Measurements from ENCODE around the gene RBM44. TPM values are rescaled to one million over a fixed set of nuclear protein-coding genes. Genes with fewer than 3 reads are reported as not detected.

RBM44 gene
- total RNA-seq, 4 donors from 2014 or later = 0.08 to 1.5 (median 0.20) TPM

DNA sequence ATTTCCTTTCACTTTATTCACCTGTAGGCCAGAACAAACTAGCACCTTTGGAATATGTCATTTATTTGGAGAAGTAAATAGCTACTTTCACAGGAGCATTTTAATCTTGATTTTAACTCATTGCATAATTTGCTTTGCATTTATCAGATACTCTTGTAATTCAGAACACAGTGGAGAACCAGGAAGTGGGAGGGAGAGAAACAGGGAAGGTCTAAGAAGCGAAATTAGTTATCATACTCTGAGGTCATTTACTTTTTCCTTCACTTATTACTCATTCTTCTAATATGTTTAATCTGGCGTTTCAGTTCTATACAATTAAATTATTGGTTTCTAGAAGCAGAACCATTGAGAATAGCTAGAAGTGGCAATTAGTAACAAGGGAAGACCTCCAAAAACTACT lies 20.7 kb downstream of the RBM44 start:
- no peak for TF ChIP-seq POLR2A (IDR thresholded peaks at IDR 0.05)
- TF ChIP-seq, protein P1, sequence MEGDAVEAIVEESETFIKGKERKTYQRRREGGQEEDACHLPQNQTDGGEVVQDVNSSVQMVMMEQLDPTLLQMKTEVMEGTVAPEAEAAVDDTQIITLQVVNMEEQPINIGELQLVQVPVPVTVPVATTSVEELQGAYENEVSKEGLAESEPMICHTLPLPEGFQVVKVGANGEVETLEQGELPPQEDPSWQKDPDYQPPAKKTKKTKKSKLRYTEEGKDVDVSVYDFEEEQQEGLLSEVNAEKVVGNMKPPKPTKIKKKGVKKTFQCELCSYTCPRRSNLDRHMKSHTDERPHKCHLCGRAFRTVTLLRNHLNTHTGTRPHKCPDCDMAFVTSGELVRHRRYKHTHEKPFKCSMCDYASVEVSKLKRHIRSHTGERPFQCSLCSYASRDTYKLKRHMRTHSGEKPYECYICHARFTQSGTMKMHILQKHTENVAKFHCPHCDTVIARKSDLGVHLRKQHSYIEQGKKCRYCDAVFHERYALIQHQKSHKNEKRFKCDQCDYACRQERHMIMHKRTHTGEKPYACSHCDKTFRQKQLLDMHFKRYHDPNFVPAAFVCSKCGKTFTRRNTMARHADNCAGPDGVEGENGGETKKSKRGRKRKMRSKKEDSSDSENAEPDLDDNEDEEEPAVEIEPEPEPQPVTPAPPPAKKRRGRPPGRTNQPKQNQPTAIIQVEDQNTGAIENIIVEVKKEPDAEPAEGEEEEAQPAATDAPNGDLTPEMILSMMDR (IDR thresholded peaks at IDR 0.05) = no peak
- no peaks in the 10 kb centered on the region for H3K36me3 ChIP-seq
- H3K9me3 ChIP-seq = no peaks in the 10 kb centered on the region
- 52 to 64% methylated on average over 2 of the region's 2 CpGs for WGBS, 2 donors
- H3K4me3 ChIP-seq = no peak overlapping the region
- intact Hi-C loops (cut with DNase I) = no loop called here
- H3K4me1 ChIP-seq = no peaks in the 10 kb centered on the region
- no peak for DNase-seq
- H3K27me3 ChIP-seq = no peaks in the 10 kb centered on the region
- H3K27ac ChIP-seq = no peak overlapping the region

- DNase-seq = no peak
- Histone ChIP-seq H3K4me3 (no peak overlapping the region), H3K27me3 (no peaks in the 10 kb centered on the region), H3K36me3 (no peaks in the 10 kb centered on the region), H3K4me1 (no peaks in the 10 kb centered on the region), H3K27ac (no peak overlapping the region), H3K9me3 (no peaks in the 10 kb centered on the region)
- no peak for TF ChIP-seq POLR2A (IDR thresholded peaks at IDR 0.05)
- TF ChIP-seq, protein P1 (IDR thresholded peaks at IDR 0.05) = no peak
- intact Hi-C loops (cut with DNase I) = no loop called here
- WGBS, 2 donors = 61 to 65% methylated on average over 2 of the region's 2 CpGs
Observed at GRCh38 chr2:237820421-237820820, 21.8 kb downstream of the RBM44 start.

DNA sequence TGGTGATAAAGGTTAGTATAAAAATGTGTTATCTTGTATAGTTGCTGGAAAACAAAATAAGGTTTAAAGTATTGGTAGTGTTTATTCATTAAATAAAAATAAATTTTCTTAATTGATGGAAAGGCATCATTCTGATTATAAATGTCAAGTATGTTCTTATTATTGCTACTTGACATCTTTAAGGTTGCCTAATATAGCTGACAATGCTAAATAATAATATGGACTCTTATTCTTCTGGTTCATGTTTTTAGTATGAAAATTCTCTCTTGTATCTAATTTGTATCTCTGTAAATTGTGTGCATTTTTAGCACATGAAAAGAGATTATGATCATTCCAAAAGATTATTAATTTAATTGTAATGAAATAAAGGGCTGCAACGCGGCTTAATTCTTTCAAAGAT lies 25.0 kb downstream of the RBM44 start:
- TF ChIP-seq POLR2A (IDR thresholded peaks at IDR 0.05) = no peak
- TF ChIP-seq, protein P1 (IDR thresholded peaks at IDR 0.05) = no peak
- no peak for DNase-seq
- H3K4me1 ChIP-seq = no peaks in the 10 kb centered on the region
- no peaks in the 10 kb centered on the region for H3K36me3 ChIP-seq
- no peak overlapping the region for H3K4me3 ChIP-seq
- H3K27me3 ChIP-seq = no peaks in the 10 kb centered on the region
- intact Hi-C loops (cut with DNase I) = no loop called here
- H3K27ac ChIP-seq = no peak overlapping the region
- 77 to 79% methylated on average over 2 of the region's 2 CpGs for WGBS, 2 donors
- no peaks in the 10 kb centered on the region for H3K9me3 ChIP-seq

DNA sequence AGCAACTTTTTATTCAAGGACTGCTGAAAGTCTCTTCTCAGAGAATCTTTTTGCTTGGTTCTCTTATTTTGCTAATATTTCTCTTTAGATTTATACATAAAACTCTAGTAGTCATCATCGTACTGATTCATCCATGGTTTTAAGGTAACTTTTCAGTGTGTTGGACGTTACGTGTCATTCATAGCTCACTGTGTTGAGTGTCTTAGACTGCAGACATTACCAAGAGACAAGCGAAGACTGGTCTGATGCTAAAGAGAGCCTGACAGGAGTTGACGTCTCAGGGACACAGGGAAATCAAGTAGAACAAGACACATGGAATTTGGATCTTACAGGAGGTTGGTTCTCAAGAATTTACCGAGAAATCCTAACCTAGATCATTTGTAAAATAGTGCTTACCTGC lies 25.5 kb downstream of the RBM44 start:
- Histone ChIP-seq H3K36me3 (no peaks in the 10 kb centered on the region), H3K27ac (no peak overlapping the region), H3K9me3 (no peaks in the 10 kb centered on the region), H3K27me3 (no peaks in the 10 kb centered on the region), H3K4me3 (no peak overlapping the region), H3K4me1 (no peaks in the 10 kb centered on the region)
- intact Hi-C loops (cut with DNase I) = no loop called here
- no peak for DNase-seq
- WGBS, 2 donors = 46 to 47% methylated on average over 6 of the region's 6 CpGs
- no peak for TF ChIP-seq POLR2A (IDR thresholded peaks at IDR 0.05)
- TF ChIP-seq, protein P1 (IDR thresholded peaks at IDR 0.05) = no peak

DNA sequence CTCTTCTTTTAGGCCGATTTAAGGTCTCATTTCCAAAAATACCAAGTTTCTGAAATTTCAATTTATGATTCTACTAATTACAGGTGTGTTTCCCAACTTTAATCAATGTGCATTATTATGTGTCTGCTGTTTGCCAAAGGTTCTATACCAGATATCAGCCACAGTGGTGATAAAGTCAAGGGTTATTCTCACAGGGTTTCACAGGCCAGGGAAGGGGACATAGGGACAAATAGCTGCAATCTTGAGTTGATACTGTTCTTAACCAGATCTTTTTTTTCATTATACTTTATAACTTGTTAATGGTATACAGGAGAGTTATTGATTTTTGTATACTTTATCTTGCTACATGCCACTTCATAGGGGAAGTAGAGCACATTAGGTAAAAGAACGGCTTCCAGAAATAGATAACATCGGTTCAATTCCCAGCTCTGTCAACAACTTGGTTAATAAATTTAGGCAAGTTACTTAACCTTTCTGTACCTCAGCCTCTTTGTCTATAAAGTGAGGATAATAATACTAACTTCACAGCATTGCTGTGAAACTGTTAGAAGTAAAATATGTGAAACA lies 28.9 kb downstream of the RBM44 start:
- TF ChIP-seq, protein P1 (IDR thresholded peaks at IDR 0.05) = no peak
- no peak for TF ChIP-seq POLR2A (IDR thresholded peaks at IDR 0.05)
- no peaks in the 10 kb centered on the region for H3K27me3 ChIP-seq
- no peak for DNase-seq
- 84 to 88% methylated on average over 3 of the region's 3 CpGs for WGBS, 2 donors
- H3K36me3 ChIP-seq = no peaks in the 10 kb centered on the region
- intact Hi-C loops (cut with DNase I) = no loop called here
- no peak overlapping the region for H3K27ac ChIP-seq
- H3K9me3 ChIP-seq = no peaks in the 10 kb centered on the region
- no peaks in the 10 kb centered on the region for H3K4me1 ChIP-seq
- no peak overlapping the region for H3K4me3 ChIP-seq
